ENCODE results near the gene SUMF1.

GRCh38 chr3:4514321-4514720 lies 47.3 kb upstream of the SUMF1 start:
- TF ChIP-seq POLR2AphosphoS5 (IDR thresholded peaks at IDR 0.05; ENCODE audit: low read depth, low read length), result no peak
- TF ChIP-seq SIN3A (IDR thresholded peaks at IDR 0.05; ENCODE audit: borderline replicate concordance, insufficient read depth, low read length), result no peak
- no peak for TF ChIP-seq TAF1 (IDR thresholded peaks at IDR 0.05; ENCODE audit: borderline replicate concordance, insufficient read depth, low read length)
- TF ChIP-seq REST (IDR thresholded peaks at IDR 0.05; ENCODE audit: insufficient read depth in 1 of 2, low read depth in 2 of 2, low read length in 2 of 2), result no peak

Data from PFSK-1 (cell line).